T-helper 22 cell (primary cell): ENCODE data around the gene LYL1.

Source experiments
- DNase-seq: peaks from one replicate; pipeline ENCODE4 v3.0.0-alpha.2; 2020; ENCODE audit warnings: low read depth

LYL1 gene

GRCh38 chr19:13104848-13105711 is 2.4 kb upstream of the LYL1 start:
- no peak for DNase-seq

GRCh38 chr19:13104360-13104847 is 1.7 kb upstream of the LYL1 start:
- DNase-seq, result no peak

- no peak for DNase-seq
These were observed 1.1 kb upstream of the LYL1 start for GRCh38 chr19:13103581-13104359.

GRCh38 chr19:13102416-13102665 is 317 bp downstream of the LYL1 start:
- DNase-seq, result no peak

- DNase-seq, result no peak
These were observed 855 bp downstream of the LYL1 start for GRCh38 chr19:13101590-13102415.

GRCh38 chr19:13100841-13101589 is 1.6 kb downstream of the LYL1 start:
- no peak for DNase-seq

GRCh38 chr19:13100031-13100588 is 2.5 kb downstream of the LYL1 start:
- DNase-seq, result peak; percentile 51

- DNase-seq, result peak; percentile 77
These were observed 3.3 kb downstream of the LYL1 start for GRCh38 chr19:13099073-13099999.

GRCh38 chr19:13098277-13099072 is 4.2 kb downstream of the LYL1 start:
- DNase-seq, result no peak

GRCh38 chr19:13097463-13098258 is 5.0 kb downstream of the LYL1 start:
- no peak for DNase-seq

GRCh38 chr19:13097033-13097462 is 5.6 kb downstream of the LYL1 start:
- DNase-seq, result no peak

- DNase-seq, result no peak
These were observed 6.4 kb downstream of the LYL1 start for GRCh38 chr19:13095934-13096927.

- DNase-seq, result no peak
These were observed 7.3 kb downstream of the LYL1 start for GRCh38 chr19:13095393-13095784.

GRCh38 chr19:13094771-13095392 is 7.8 kb downstream of the LYL1 start:
- no peak for DNase-seq

GRCh38 chr19:13094106-13094504 is 8.6 kb downstream of the LYL1 start:
- DNase-seq, result no peak

GRCh38 chr19:13093407-13094105 is 9.1 kb downstream of the LYL1 start:
- DNase-seq, result peak; percentile 57
